Measurements from ENCODE around the gene ASCC1.

ASCC1 gene

GRCh38 chr10:72123616-72124015 lies 92.5 kb downstream of the ASCC1 start:
- no peak for DNase-seq

- DNase-seq, result no peak
These were observed 93.9 kb downstream of the ASCC1 start for GRCh38 chr10:72122221-72122620.

GRCh38 chr10:72121389-72121788 lies 94.7 kb downstream of the ASCC1 start:
- no peak for DNase-seq

GRCh38 chr10:72116372-72116771 lies 99.7 kb downstream of the ASCC1 start:
- no peak for DNase-seq

- no peak for DNase-seq
These were observed 101.2 kb downstream of the ASCC1 start for GRCh38 chr10:72114706-72115450.

- DNase-seq, result no peak
These were observed 105.2 kb downstream of the ASCC1 start for GRCh38 chr10:72110673-72111401.

- DNase-seq, result peak in 2 of 6 experiments; percentile 23 to 28
These were observed 106.4 kb downstream of the ASCC1 start for GRCh38 chr10:72109636-72110157.

GRCh38 chr10:72108830-72109635 lies 107.0 kb downstream of the ASCC1 start:
- no peak for DNase-seq

- peak in 1 of 6 experiments; percentile 38 for DNase-seq
These were observed 108.1 kb downstream of the ASCC1 start for GRCh38 chr10:72108004-72108370.

GRCh38 chr10:72107325-72108003 lies 108.6 kb downstream of the ASCC1 start:
- peak in 5 of 6 experiments; percentile 27 to 78 (median 70) for DNase-seq

- DNase-seq, result no peak
These were observed 109.2 kb downstream of the ASCC1 start for GRCh38 chr10:72106896-72107295.

- DNase-seq, result no peak
These were observed 109.8 kb downstream of the ASCC1 start for GRCh38 chr10:72106154-72106849.

- no peak for DNase-seq
These were observed 110.4 kb downstream of the ASCC1 start for GRCh38 chr10:72105710-72106109.

GRCh38 chr10:72105098-72105475 lies 111.0 kb downstream of the ASCC1 start:
- DNase-seq, result no peak

GRCh38 chr10:72104472-72105097 lies 111.5 kb downstream of the ASCC1 start:
- no peak for DNase-seq

- DNase-seq, result no peak
These were observed 116.5 kb downstream of the ASCC1 start for GRCh38 chr10:72099600-72099921.

- DNase-seq, result no peak
These were observed 117.1 kb downstream of the ASCC1 start for GRCh38 chr10:72098836-72099599.

- DNase-seq, result no peak
These were observed 117.7 kb downstream of the ASCC1 start for GRCh38 chr10:72098301-72098835.

GRCh38 chr10:72097448-72098300 lies 118.4 kb downstream of the ASCC1 start:
- DNase-seq, result no peak
